Neutrophil (primary cell): ENCODE results near the gene PGK2.

ENCODE experiments used
- H3K27ac ChIP-seq: fragments of 200-600 bp; sonication (generic); 2 replicates; pipeline ENCODE4 v1.5.1; 2016; ENCODE audit warnings: mild to moderate bottlenecking, moderate library complexity
- H3K27me3 ChIP-seq: fragments of 200-600 bp; sonication (generic); 2 replicates; pipeline ENCODE4 v1.6.0; 2016; ENCODE audit warnings: mild to moderate bottlenecking
- H3K36me3 ChIP-seq: fragments of 200-600 bp; sonication (generic); 2 replicates; pipeline ENCODE4 v1.5.1; 2017
- H3K4me1 ChIP-seq, 2 experiments: fragments of 200-600 bp in 1 of 2; sonication (generic) in 1 of 2; 1 replicate in 1 of 2; 2 replicates in 1 of 2; pipeline versions ENCODE4 v1.5.1 to v1.6.1; 2013 to 2016; ENCODE audit warnings: low read depth in 1 of 2, low read length in 1 of 2, mild to moderate bottlenecking in 1 of 2, moderate library complexity in 1 of 2; ENCODE audit not compliant: control insufficient read depth in 1 of 2, insufficient read depth in 1 of 2
- H3K4me3 ChIP-seq, 2 experiments: fragments of 200-600 bp in 1 of 2; sonication (generic) in 1 of 2; 1 replicate in 1 of 2; 2 replicates in 1 of 2; pipeline ENCODE4 v1.5.1; 2013 to 2016; ENCODE audit warnings: low read depth in 1 of 2, low read length in 1 of 2, mild to moderate bottlenecking in 1 of 2, moderate library complexity in 1 of 2
- H3K9me3 ChIP-seq: fragments of 200-600 bp; sonication (generic); 2 replicates; pipeline ENCODE4 v1.5.1; 2016
- TF ChIP-seq, protein P1 (sequence below): fragments of 200-600 bp; sonication (generic); IDR thresholded peaks from 2 replicates; pipeline ENCODE4 v1.5.1; 2016; ENCODE audit warnings: antibody characterized with exemption

The PGK2 gene

DNA sequence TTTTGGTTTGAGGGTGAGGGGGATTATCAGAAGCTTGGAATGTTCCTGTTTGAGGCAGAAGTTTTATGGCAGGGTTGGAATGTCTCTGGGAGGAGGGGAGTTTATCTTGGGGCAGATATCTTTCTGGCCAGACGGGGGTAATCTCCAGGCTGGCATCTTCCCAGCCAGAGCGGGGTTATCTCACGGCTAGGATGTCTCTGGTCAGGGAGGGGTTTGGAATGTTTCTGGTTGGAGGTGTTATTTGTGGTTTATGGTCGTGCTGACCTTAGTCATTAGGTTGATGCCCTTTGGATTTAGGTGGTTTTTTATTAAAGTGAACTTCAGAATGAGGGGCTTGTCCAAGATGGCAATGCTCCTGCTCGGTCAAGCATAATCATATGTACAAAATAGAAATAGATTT is 14.8 kb downstream of the PGK2 start:
- TF ChIP-seq, protein P1, sequence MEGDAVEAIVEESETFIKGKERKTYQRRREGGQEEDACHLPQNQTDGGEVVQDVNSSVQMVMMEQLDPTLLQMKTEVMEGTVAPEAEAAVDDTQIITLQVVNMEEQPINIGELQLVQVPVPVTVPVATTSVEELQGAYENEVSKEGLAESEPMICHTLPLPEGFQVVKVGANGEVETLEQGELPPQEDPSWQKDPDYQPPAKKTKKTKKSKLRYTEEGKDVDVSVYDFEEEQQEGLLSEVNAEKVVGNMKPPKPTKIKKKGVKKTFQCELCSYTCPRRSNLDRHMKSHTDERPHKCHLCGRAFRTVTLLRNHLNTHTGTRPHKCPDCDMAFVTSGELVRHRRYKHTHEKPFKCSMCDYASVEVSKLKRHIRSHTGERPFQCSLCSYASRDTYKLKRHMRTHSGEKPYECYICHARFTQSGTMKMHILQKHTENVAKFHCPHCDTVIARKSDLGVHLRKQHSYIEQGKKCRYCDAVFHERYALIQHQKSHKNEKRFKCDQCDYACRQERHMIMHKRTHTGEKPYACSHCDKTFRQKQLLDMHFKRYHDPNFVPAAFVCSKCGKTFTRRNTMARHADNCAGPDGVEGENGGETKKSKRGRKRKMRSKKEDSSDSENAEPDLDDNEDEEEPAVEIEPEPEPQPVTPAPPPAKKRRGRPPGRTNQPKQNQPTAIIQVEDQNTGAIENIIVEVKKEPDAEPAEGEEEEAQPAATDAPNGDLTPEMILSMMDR = no peak
- Histone ChIP-seq H3K4me1 (peaks cover 21 to 25% of the 10 kb centered on the region in 2 experiments), H3K9me3 (no peaks in the 10 kb centered on the region), H3K4me3 (no peak overlapping the region), H3K27me3 (no peaks in the 10 kb centered on the region), H3K36me3 (no peaks in the 10 kb centered on the region), H3K27ac (no peak overlapping the region)

DNA sequence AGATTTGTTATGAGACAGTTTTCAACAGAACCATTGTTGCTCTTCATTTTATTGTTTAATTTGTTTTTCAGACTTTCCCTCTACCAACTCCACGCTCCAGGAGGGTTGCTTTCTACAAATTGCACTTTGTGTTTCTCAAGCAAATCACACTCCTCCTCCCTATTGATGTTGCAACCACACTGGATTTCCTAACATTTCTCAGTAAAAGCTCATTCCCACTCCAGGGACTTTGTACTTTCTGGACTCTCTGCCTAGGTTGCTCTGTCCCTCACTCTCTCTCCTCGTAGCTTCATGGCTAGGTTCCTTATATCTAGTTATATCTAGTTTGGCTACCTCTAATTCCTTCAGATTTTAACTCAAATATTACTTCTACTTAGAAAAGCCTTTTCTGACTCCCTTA is 20.3 kb downstream of the PGK2 start:
- Histone ChIP-seq H3K9me3 (no peaks in the 10 kb centered on the region), H3K27ac (no peak overlapping the region), H3K36me3 (no peaks in the 10 kb centered on the region), H3K4me3 (no peak overlapping the region), H3K27me3 (no peaks in the 10 kb centered on the region), H3K4me1 (peaks cover 24 to 29% of the 10 kb centered on the region in 2 experiments)
- TF ChIP-seq, protein P1 = no peak

DNA sequence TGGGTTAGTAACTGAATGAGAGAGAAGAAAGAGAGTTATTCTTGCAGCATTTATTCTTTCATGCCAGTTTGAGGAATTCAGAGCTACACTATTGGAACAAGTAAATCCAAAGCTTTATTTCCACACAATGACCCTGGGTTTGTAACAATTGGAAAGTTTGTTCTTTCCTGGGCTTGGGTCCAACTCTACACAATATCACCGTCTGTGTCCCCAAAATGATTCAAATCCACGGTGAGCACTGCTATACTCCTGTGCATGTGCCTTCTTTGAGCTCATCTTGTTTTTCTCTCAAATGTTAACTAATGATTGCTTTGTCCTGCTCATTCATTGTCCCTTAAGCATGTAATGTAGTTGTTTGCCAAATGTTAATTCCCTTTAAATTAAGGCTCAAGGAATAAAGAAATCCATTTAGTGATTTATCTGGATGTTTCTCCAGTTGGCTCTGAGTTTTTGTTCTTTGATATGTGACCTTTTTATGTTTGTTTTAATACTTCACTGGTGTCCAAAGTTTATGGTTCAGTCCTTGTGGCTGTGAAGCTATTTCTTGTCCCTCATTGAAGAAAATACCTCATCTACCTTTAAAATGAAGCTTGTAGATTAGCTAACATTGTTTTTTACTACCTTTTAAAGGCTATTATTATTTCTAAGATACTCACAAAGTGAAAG is 22.4 kb downstream of the PGK2 start:
- TF ChIP-seq, protein P1 = no peak
- Histone ChIP-seq H3K9me3 (no peaks in the 10 kb centered on the region), H3K4me1 (peaks cover 43 to 48% of the 10 kb centered on the region in 2 experiments), H3K4me3 (no peak overlapping the region), H3K27me3 (no peaks in the 10 kb centered on the region), H3K36me3 (no peaks in the 10 kb centered on the region), H3K27ac (no peak overlapping the region)

DNA sequence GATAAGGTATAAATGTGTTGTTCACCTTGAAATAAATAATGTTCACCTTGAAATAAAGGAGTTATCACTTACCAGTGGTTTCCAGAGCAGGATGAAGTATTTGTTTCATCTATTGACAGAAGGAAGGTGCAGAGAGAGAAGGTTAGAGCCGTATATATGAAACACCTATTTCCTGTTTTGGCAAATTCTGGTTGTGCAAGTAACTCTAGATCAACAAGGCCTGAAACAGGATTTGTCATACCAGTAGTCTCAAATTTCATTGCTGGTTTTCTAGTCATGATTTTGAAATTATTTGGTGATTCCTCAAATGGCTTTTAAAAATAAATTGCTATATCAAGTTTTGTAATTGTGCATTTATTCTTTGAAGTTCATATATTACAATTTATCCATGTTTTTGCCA is 42.8 kb downstream of the PGK2 start, which contains the start of gene CRISP3:
TSS of gene CRISP3 (minus strand) at position 130 of the 400 bp plus-strand sequence. CDS start at position 109, 21 bp downstream.
- peak within 1 kb of the TSS; percentile 77 for H3K27ac ChIP-seq
- H3K4me1 ChIP-seq = peaks cover 56 to 79% of the 10 kb centered on the region in 2 experiments
- H3K36me3 ChIP-seq = no peaks in the 10 kb centered on the region
- H3K27me3 ChIP-seq = no peaks in the 10 kb centered on the region
- no peaks in the 10 kb centered on the region for H3K9me3 ChIP-seq
- H3K4me3 ChIP-seq = peak within 1 kb of the TSS; percentile 42 to 50
- TF ChIP-seq, protein P1 = no peak

DNA sequence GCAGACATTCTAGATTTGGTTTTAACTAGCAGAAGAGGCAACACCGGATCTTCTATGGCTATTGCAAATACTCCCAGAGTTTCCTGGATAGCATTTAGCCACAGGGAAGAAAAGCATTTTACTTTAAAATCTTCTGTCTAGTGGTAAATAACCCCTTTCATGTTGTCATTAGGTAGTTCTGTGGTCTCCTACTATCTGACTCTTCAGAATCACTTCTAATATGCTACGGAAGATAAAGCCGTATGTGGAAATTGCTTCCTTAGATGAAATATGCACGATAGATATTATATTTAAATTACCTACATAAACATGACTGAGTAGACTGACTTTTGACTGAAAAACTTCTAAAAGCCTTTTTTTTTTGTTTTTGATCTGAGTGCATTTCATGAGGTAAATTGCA is 43.7 kb downstream of the PGK2 start:
- Histone ChIP-seq H3K36me3 (no peaks in the 10 kb centered on the region), H3K4me1 (peaks cover 64 to 88% of the 10 kb centered on the region in 2 experiments), H3K9me3 (no peaks in the 10 kb centered on the region), H3K4me3 (peak overlapping the region; percentile 42 to 50), H3K27ac (peak overlapping the region; percentile 77), H3K27me3 (no peaks in the 10 kb centered on the region)
- TF ChIP-seq, protein P1 = no peak
